Stimulated activated CD8-positive, alpha-beta memory T cell treated with anti-CD3 and anti-CD28 coated beads, Interleukin-7, amount 100 ng/mL, for 48 hours (primary cell): ENCODE results near the gene CRIP1.

Source experiments
- DNase-seq, 2 donors: peaks; one replicate each; pipeline ENCODE4 v3.0.0-alpha.2; 2020; ENCODE audit warnings: low read depth in 1 of 2; ENCODE audit errors: extremely low read depth in 1 of 2

Gene CRIP1

GRCh38 chr14:105531088-105531893, 44.6 kb downstream of the CRIP1 start:
- DNase-seq = no peak

GRCh38 chr14:105531894-105532623, 45.4 kb downstream of the CRIP1 start:
- DNase-seq = no peak

- no peak for DNase-seq
Observed at GRCh38 chr14:105532735-105533141, 46.1 kb downstream of the CRIP1 start.

- no peak for DNase-seq
Observed at GRCh38 chr14:105533391-105533790, 46.7 kb downstream of the CRIP1 start.

- DNase-seq = no peak
Observed at GRCh38 chr14:105533811-105534498, 47.3 kb downstream of the CRIP1 start.

- DNase-seq = no peak
Observed at GRCh38 chr14:105534586-105534985, 47.9 kb downstream of the CRIP1 start.

GRCh38 chr14:105536051-105536450, 49.4 kb downstream of the CRIP1 start:
- DNase-seq = no peak

GRCh38 chr14:105536691-105537579, 50.2 kb downstream of the CRIP1 start:
- no peak for DNase-seq

- no peak for DNase-seq
Observed at GRCh38 chr14:105537580-105538474, 51.1 kb downstream of the CRIP1 start.
